Stimulated activated CD8-positive, alpha-beta memory T cell treated with anti-CD3 and anti-CD28 coated beads, Interleukin-7, amount 100 ng/mL, for 48 hours (primary cell): ENCODE data around the gene PTTG1IP2.

Experiments
- DNase-seq, 2 donors: peaks; one replicate each; pipeline ENCODE4 v3.0.0-alpha.2; 2020; ENCODE audit warnings: low read depth in 1 of 2; ENCODE audit errors: extremely low read depth in 1 of 2

PTTG1IP2 gene

DNA sequence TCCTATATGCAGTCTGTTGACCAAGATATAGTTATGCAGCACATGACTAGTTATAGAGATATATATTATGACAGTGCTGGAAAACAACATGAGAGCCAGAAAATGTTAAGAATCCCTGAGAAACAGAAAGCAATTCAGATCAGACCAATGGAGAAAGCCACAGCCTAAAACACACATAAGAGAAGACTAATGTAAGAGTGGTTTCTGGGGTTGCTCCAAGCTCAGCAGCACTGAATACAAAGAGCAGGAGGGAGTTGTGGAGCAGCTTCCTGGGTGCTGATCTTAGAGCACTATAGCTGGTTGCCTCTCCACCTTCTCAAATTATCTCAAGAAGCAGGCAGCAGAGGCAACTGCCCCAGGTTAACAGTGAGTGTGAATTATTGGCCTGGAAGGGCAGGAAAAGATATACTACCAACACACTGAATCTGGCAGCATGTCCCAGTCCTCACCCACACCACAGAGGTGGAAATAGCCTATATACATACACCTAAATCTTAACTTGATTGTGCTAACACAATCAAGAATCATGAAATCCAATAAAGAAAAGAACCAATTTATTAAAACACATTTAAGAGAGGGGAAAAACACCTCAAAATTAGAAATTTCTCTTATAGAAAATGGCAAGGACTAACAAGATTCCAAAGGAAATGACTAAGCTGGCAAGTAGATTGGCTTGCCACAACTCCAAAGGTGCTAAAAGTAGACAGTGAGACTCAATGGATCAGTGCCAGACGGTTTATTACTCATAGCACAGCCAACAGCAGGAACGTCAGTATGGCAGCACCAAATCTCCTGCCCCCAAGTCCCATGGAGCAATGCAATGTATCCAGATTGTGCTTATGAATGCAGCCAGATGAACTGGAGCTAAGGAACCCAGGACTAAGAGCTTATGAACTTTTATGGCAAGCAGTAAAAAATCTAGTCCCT lies 5.1 kb downstream of the PTTG1IP2 start:
- no peak for DNase-seq

DNA sequence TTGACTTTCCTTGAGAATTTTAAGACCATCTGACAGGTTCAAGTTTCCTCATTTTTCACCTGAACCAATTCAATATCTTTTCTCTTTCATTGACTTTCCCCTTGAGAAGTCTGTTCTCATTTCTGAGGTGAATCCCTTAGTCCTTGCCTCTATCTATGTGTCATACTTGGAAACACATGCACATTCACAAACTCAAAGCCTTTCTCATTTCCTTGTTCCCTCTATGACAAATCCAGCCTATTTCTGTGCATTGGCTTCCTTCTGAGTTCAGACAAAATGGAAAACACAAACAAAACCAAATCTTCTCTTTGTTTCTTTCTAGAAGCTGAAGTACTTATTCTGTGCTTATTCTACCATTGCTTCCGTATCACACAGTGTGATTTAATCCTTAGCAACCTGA lies 13.8 kb downstream of the PTTG1IP2 start:
- DNase-seq = no peak

GRCh38 chr7:90484706-90485105 lies 15.3 kb downstream of the PTTG1IP2 start:
- no peak for DNase-seq

DNA sequence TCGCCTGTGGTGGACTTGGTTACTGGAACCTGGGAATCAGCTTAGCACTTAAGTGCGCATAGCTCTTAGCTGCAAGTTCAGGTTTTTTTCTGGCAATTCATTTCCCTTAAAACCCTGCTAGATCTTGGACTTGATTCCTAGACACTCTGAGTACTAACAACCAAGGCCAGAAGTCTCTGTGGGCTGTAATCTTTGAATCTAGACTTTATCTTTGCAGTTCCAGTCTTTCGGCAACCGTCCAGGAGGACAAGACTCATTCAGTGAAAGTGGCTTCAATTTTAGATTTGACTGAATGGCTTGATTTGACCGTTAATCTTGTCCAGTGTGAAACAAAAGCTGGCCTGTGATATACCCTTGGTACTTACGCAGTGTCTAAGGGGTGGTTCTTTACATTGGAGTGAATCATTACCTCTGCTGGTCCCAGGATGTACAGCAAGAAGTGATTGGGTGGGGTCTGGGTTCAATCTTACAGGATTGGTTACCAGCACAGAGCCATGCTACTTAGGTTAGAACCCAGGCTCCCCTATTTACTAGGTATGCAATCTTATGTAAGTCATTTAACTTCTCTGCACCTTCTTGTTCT lies 16.4 kb downstream of the PTTG1IP2 start:
- DNase-seq = no peak

DNA sequence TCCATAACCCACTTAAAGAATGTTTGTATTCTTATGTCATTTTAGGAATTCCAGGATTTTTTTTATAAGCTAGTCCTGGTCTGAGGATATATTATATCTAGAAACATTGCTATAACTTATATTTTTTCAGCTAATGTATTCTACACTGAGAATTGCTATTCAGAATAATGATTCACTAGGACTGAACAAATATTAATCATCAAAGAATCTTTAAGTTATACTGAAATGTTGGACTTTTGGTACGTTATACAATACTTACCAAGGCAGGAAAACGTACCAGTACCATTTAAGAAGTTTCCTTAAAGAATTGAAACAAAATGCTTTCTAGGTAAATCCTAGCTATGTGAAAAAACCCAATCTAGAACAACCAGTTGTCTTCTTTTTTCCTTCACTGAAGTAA lies 18.4 kb downstream of the PTTG1IP2 start:
- no peak for DNase-seq

GRCh38 chr7:90488220-90488619 lies 18.8 kb downstream of the PTTG1IP2 start:
- no peak for DNase-seq

- no peak for DNase-seq
Observed at GRCh38 chr7:90492250-90492649, 22.8 kb downstream of the PTTG1IP2 start.

GRCh38 chr7:90495241-90495640 lies 25.8 kb downstream of the PTTG1IP2 start:
- no peak for DNase-seq

DNA sequence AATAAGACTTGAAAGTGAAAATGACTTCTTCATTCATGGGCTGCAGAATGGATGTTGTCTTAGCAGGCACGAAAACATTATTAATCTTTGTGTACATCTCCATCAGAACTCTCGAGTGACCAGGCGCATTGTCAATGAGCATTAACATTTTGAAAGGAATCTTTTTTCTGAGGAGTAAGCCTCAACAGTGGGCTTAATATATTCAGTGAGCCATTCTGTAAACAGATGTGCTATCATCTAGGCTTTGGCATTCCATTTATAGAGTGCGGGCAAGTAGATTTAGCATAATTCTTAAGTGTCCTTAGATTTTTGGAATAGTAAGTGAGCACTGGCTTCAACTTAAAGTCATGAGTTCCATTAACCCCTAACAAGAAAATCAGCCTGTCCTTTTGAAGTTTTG lies 33.1 kb downstream of the PTTG1IP2 start:
- no peak for DNase-seq

- DNase-seq = no peak
Observed at GRCh38 chr7:90503367-90503766, 33.9 kb downstream of the PTTG1IP2 start.

DNA sequence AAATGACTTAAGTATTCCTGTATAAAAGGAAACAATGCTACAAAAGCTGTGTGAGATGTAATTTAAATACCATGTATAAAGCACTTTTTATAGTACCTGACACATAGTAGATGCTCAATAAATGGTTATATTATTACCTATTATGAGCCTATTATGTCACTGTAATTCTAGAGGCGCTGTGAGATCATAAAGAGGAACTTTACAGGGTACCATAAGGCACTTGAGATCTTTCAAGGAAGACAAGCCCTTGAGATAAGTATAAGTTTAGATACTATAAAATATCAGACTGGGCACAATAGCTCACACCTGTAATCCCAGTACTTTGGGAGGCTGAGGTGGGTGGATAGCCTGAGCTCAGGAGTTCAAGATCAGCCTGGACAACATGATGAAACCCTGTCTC lies 38.3 kb downstream of the PTTG1IP2 start:
- no peak for DNase-seq

- DNase-seq = no peak
Observed at GRCh38 chr7:90511776-90512175, 42.3 kb downstream of the PTTG1IP2 start.

DNA sequence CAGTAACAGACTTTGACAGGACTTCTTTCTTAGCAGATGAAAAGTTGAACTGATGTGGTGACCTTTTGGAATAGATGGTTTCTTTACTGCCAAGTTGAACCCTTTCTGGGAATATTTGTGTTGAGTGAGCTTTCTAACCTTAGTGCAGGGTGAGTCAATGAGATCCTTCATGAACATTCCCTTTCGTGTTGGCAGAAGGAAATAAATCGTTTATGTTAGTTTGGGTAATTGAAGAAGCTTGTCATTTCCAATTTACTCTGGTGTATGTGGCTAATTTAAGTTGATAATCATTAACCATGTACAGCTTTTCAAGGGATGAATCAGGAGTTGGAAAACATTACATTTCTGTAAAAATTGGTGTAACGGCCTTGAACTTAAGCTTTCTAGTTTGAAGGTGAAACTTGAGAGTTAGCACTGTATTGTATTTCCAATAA lies 43.4 kb downstream of the PTTG1IP2 start:
- no peak for DNase-seq

DNA sequence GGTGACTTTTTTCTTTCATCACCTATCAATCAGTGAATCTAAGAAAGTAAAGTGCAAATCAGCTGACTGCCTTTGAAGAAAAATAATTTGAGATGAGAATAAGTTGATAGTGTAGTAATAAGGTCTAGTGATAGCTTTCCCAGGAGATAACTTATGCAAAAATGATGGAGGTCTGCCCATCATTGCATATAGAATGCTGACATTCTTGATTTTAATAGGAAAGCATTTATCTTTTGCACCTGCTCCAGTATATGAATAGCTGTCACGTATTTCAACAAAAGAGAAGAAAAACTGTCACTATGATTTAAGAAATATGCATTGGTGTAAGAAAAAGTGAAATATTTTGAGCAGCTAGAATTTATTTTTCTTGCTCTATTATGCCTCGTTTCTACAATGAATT lies 46.8 kb downstream of the PTTG1IP2 start:
- no peak for DNase-seq

GRCh38 chr7:90518630-90519029 lies 49.2 kb downstream of the PTTG1IP2 start:
- DNase-seq = no peak

- DNase-seq = no peak
Observed at GRCh38 chr7:90520484-90520883, 51.0 kb downstream of the PTTG1IP2 start.

DNA sequence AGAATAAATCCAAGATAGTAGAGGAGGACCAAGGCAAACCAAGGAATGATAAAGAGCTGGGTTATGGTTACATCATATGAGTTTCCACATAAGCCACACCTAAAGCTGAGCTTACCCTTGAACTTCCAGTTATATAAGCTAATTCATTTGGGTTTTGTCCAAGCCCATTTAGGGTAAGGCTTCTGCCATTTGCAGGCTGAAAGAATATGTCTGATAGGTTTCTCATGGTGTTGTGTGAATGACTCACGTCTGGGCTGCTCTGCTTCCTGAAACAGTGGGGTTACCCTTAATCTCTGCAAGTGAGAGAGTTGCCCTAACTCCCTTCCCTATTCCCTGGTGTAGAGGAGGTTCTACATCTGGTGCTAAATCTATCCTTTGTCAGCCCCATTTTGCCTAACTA lies 60.8 kb downstream of the PTTG1IP2 start:
- no peak for DNase-seq

GRCh38 chr7:90532231-90532929 lies 62.9 kb downstream of the PTTG1IP2 start:
- DNase-seq = no peak

GRCh38 chr7:90536449-90536848 lies 67.0 kb downstream of the PTTG1IP2 start:
- no peak for DNase-seq

GRCh38 chr7:90538405-90538804 lies 69.0 kb downstream of the PTTG1IP2 start:
- DNase-seq = no peak

DNA sequence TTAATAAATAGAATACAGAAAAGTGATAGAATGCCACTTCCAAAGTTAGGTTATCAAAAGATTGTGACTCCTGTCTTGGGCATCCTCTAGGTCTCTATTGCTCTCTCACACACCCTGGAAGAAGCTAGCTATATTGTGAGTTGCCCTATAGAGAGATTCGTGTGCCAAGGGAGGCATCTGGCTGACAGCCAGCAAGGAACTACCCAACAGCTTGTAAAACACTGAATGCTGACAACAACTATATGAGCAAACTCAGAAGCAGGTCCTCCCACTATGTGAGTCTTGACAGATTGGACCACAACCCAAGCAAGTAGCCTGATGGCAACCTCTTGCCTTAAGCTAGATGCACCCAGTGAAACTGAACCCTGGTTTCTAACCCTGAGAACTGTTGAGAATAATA lies 71.0 kb downstream of the PTTG1IP2 start:
- no peak for DNase-seq

- DNase-seq = no peak
Observed at GRCh38 chr7:90551036-90551435, 81.6 kb downstream of the PTTG1IP2 start.
